Activated CD8-positive, alpha-beta T cell treated with anti-CD3 and anti-CD28 coated beads, Interleukin-2, amount 10 ng/mL, durations not matched to agents 7 days and 5 days (primary cell): ENCODE results near the gene LCN15. TPM values are rescaled to one million over a fixed set of nuclear protein-coding genes. Genes with fewer than 3 reads are reported as not detected.
"Not testable (repeated sequence)": the region's sequence is repeated elsewhere in the genome, so short reads cannot be mapped to it uniquely, and the experiment has no call there.

Experiments
- ATAC-seq: fragments of 150-1000 bp; cut with Tn5 transposase; one replicate; pipeline ENCODE4 v1.10.0; 2021; ENCODE audit warnings: moderate library complexity
- CTCF ChIA-PET: fragments of 350-600 bp; sonication (Branson Sonifier 250); formaldehyde crosslinking; loops from one replicate; lab custom pipeline; 2021; ENCODE audit warnings: antibody characterized with exemption; lab: Charles Lee
- POLR2A ChIA-PET: fragments of 350-600 bp; sonication (Branson Sonifier 250); formaldehyde crosslinking; loops from one replicate; lab custom pipeline; 2021; ENCODE audit warnings: antibody characterized with exemption; lab: Charles Lee
- DNase-seq: peaks from one replicate; pipeline ENCODE4 v3.0.0-alpha.2; 2020
- H3K27ac Mint-ChIP-seq: one replicate; pipeline ENCODE4 v1.8.0; 2021; ENCODE audit warnings: mild to moderate bottlenecking, mixed read lengths
- H3K27me3 Mint-ChIP-seq: one replicate; pipeline ENCODE4 v1.8.0; 2021; ENCODE audit warnings: low read depth, mixed read lengths
- H3K36me3 Mint-ChIP-seq: one replicate; pipeline ENCODE4 v1.8.0; 2021; ENCODE audit warnings: low read depth, mixed read lengths
- H3K4me1 Mint-ChIP-seq: one replicate; pipeline ENCODE4 v1.8.0; 2021; ENCODE audit warnings: low read depth, mixed read lengths
- H3K4me3 Mint-ChIP-seq: one replicate; pipeline ENCODE4 v1.8.0; 2021; ENCODE audit warnings: mild to moderate bottlenecking, mixed read lengths
- H3K9me3 Mint-ChIP-seq: one replicate; pipeline ENCODE4 v1.8.0; 2022; ENCODE audit warnings: mixed read lengths; ENCODE audit not compliant: insufficient read depth
- total RNA-seq, 2 experiments: library from RNA; stranded (reverse); gene quantifications; one replicate each; pipeline ENCODE4 v1.2.3, GENCODE V29; 2021

LCN15 gene
- total RNA-seq, 2 experiments from 2014 or later = not detected

- peak overlapping the region; percentile 28 for H3K4me3 Mint-ChIP-seq
- ChIA-PET POLR2A (no interaction called here), CTCF (interaction anchor here (0.8 to 3.2 kb wide), 12 partner anchors 9 to 241 kb away, joined by 3 to 29 read pairs (median 4); partner anchors contain the start of genes AJM1, CLIC3 and RABL6)
- peak overlapping the region; percentile 30 for H3K27ac Mint-ChIP-seq
- ATAC-seq (no peak), DNase-seq (no peak)
- no peaks in the 10 kb centered on the region for H3K9me3 Mint-ChIP-seq
- peaks cover 40% of the 10 kb centered on the region for H3K4me1 Mint-ChIP-seq
- peaks cover 7% of the 10 kb centered on the region for H3K36me3 Mint-ChIP-seq
- peaks cover 11% of the 10 kb centered on the region for H3K27me3 Mint-ChIP-seq
Observed at GRCh38 chr9:136793086-136793946, 29.0 kb upstream of the LCN15 start.

- Mint-ChIP-seq H3K27ac (peak overlapping the region; percentile 93), H3K4me3 (peak overlapping the region; percentile 82), H3K9me3 (no peaks in the 10 kb centered on the region), H3K36me3 (peaks cover 7% of the 10 kb centered on the region), H3K27me3 (peaks cover 11% of the 10 kb centered on the region), H3K4me1 (peaks cover 48% of the 10 kb centered on the region)
- ChIA-PET CTCF (interaction anchor here (0.8 to 3.2 kb wide), 13 partner anchors 9 to 277 kb away, joined by 3 to 29 read pairs (median 4); partner anchors contain the start of genes AJM1, CLIC3, RABL6 and SAPCD2), POLR2A (interaction anchor here (1.1 kb wide), 1 partner anchor 10 kb away, joined by 5 read pairs; no protein-coding TSS in a partner anchor)
- no peak for DNase-seq
- ATAC-seq = no peak
Observed at GRCh38 chr9:136792321-136793085, 28.2 kb upstream of the LCN15 start.

- POLR2A ChIA-PET = interaction anchor here (1.1 kb wide), 1 partner anchor 11 kb away, joined by 5 read pairs; no protein-coding TSS in a partner anchor
- DNase-seq (peak; percentile 74), ATAC-seq (peak; percentile 12)
- Mint-ChIP-seq H3K9me3 (no peaks in the 10 kb centered on the region), H3K27ac (peak overlapping the region; percentile 93), H3K4me1 (peaks cover 51% of the 10 kb centered on the region), H3K36me3 (peaks cover 7% of the 10 kb centered on the region), H3K4me3 (peak overlapping the region; percentile 82), H3K27me3 (peaks cover 10% of the 10 kb centered on the region)
- CTCF ChIA-PET = interaction anchor here (0.8 to 3.2 kb wide), 14 partner anchors 10 to 278 kb away, joined by 3 to 29 read pairs (median 4); partner anchors contain the start of genes AJM1, CLIC3, FUT7 and RABL6
Observed at GRCh38 chr9:136791516-136792276, 27.4 kb upstream of the LCN15 start.

- H3K4me3 Mint-ChIP-seq = peak within 1 kb of the TSS; percentile 82
- DNase-seq (peak; percentile 100), ATAC-seq (peak; percentile 93)
- H3K27me3 Mint-ChIP-seq = peaks cover 2% of the 10 kb centered on the region
- CTCF ChIA-PET = interaction anchor here (0.6 to 3.2 kb wide), 13 partner anchors 13 to 437 kb away, joined by 3 to 29 read pairs (median 4); partner anchors contain the start of genes AJM1, FUT7 and RABL6
- H3K9me3 Mint-ChIP-seq = no peaks in the 10 kb centered on the region
- peak within 1 kb of the TSS; percentile 93 for H3K27ac Mint-ChIP-seq
- POLR2A ChIA-PET = interaction anchor here (0.6 to 1.1 kb wide), 2 partner anchors 12 to 205 kb away, joined by 3 to 5 read pairs; partner anchors contain the start of gene CLIC3
- peaks cover 7% of the 10 kb centered on the region for H3K36me3 Mint-ChIP-seq
- peaks cover 45% of the 10 kb centered on the region for H3K4me1 Mint-ChIP-seq
Observed at GRCh38 chr9:136790640-136791515, 26.6 kb upstream of the LCN15 start, which contains the start of gene TMEM141. TMEM141 (plus strand) TSS chr9:136791344; CDS start chr9:136791371, 27 bp downstream.

GRCh38 chr9:136789523-136789937 is 25.2 kb upstream of the LCN15 start:
- Mint-ChIP-seq H3K9me3 (no peaks in the 10 kb centered on the region), H3K4me1 (peaks cover 42% of the 10 kb centered on the region), H3K4me3 (no peak overlapping the region), H3K36me3 (peaks cover 7% of the 10 kb centered on the region), H3K27ac (no peak overlapping the region), H3K27me3 (peaks cover 8% of the 10 kb centered on the region)
- POLR2A ChIA-PET = no interaction called here
- CTCF ChIA-PET = interaction anchor here (1.1 to 3.7 kb wide), 2 partner anchors 158 to 246 kb away, joined by 3 to 35 read pairs; no protein-coding TSS in a partner anchor
- DNase-seq (no peak), ATAC-seq (no peak)

- DNase-seq, H3K36me3 Mint-ChIP-seq, H3K4me3 Mint-ChIP-seq, H3K9me3 Mint-ChIP-seq, H3K27ac Mint-ChIP-seq, ATAC-seq, H3K27me3 Mint-ChIP-seq, POLR2A ChIA-PET: not testable (repeated sequence)
- CTCF ChIA-PET = interaction anchor here (0.9 to 3.7 kb wide), 12 partner anchors 11 to 247 kb away, joined by 3 to 35 read pairs (median 4); partner anchors contain the start of genes ABCA2, C8G, FBXW5 and FUT7
- H3K4me1 Mint-ChIP-seq = peaks cover 42% of the 10 kb centered on the region
Observed at GRCh38 chr9:136788644-136789522, 24.6 kb upstream of the LCN15 start.

GRCh38 chr9:136787690-136788400 is 23.5 kb upstream of the LCN15 start:
- peaks cover 36% of the 10 kb centered on the region for H3K4me1 Mint-ChIP-seq
- no peaks in the 10 kb centered on the region for H3K9me3 Mint-ChIP-seq
- peaks cover 11% of the 10 kb centered on the region for H3K27me3 Mint-ChIP-seq
- no peaks in the 10 kb centered on the region for H3K36me3 Mint-ChIP-seq
- CTCF ChIA-PET = interaction anchor here (0.6 to 3.7 kb wide), 17 partner anchors 10 to 272 kb away, joined by 3 to 35 read pairs (median 3); partner anchors contain the start of genes ABCA2, C8G, FBXW5 and FUT7
- no peak for ATAC-seq
- no peak overlapping the region for H3K4me3 Mint-ChIP-seq
- POLR2A ChIA-PET = no interaction called here
- peak; percentile 84 for DNase-seq
- H3K27ac Mint-ChIP-seq = no peak overlapping the region

GRCh38 chr9:136786983-136787382 is 22.7 kb upstream of the LCN15 start:
- ATAC-seq, H3K36me3 Mint-ChIP-seq, H3K9me3 Mint-ChIP-seq, POLR2A ChIA-PET, H3K27ac Mint-ChIP-seq, DNase-seq, H3K4me3 Mint-ChIP-seq: not testable (repeated sequence)
- peaks cover 30% of the 10 kb centered on the region for H3K4me1 Mint-ChIP-seq
- H3K27me3 Mint-ChIP-seq = peaks cover 11% of the 10 kb centered on the region
- CTCF ChIA-PET = interaction anchor here (0.7 to 3.7 kb wide), 9 partner anchors 9 to 260 kb away, joined by 3 to 35 read pairs (median 5); partner anchors contain the start of genes AJM1 and FUT7

GRCh38 chr9:136786451-136786850 is 22.1 kb upstream of the LCN15 start:
- Mint-ChIP-seq H3K27ac (no peak overlapping the region), H3K36me3 (no peaks in the 10 kb centered on the region), H3K4me1 (peaks cover 28% of the 10 kb centered on the region), H3K9me3 (no peaks in the 10 kb centered on the region), H3K4me3 (no peak overlapping the region), H3K27me3 (peaks cover 15% of the 10 kb centered on the region)
- ATAC-seq = no peak
- POLR2A ChIA-PET = no interaction called here
- CTCF ChIA-PET = interaction anchor here (0.7 to 3.7 kb wide), 6 partner anchors 9 to 261 kb away, joined by 3 to 35 read pairs (median 4); partner anchors contain the start of gene AJM1
- no peak for DNase-seq
